ENCODE measurements around the gene VEGFC.

DNA sequence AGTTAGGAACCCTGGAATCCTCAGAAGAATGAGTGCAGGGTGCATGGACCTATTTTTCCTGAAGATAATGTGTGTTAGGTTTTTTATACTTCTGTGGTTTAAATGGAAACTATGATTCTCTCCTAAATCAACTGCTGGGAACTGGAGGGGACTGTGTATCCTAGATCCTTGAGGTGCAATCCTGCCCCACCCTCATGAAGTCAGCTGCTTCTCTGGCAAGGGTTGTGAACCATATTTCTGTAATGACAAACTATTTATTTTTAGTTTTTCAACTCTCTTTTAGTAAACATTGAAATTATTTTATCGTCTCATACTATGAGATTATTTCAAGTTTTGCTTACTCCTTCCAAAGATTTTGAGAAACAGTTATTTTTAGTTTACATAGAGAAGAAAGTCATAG is 25.8 kb upstream of the VEGFC start:
- no peak for TF ChIP-seq POLR2A (IDR thresholded peaks at IDR 0.05)
- TF ChIP-seq, protein P1, sequence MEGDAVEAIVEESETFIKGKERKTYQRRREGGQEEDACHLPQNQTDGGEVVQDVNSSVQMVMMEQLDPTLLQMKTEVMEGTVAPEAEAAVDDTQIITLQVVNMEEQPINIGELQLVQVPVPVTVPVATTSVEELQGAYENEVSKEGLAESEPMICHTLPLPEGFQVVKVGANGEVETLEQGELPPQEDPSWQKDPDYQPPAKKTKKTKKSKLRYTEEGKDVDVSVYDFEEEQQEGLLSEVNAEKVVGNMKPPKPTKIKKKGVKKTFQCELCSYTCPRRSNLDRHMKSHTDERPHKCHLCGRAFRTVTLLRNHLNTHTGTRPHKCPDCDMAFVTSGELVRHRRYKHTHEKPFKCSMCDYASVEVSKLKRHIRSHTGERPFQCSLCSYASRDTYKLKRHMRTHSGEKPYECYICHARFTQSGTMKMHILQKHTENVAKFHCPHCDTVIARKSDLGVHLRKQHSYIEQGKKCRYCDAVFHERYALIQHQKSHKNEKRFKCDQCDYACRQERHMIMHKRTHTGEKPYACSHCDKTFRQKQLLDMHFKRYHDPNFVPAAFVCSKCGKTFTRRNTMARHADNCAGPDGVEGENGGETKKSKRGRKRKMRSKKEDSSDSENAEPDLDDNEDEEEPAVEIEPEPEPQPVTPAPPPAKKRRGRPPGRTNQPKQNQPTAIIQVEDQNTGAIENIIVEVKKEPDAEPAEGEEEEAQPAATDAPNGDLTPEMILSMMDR (IDR thresholded peaks at IDR 0.05) = no peak
